ENCODE measurements around the gene CYP4F2. TPM values are rescaled to one million over a fixed set of nuclear protein-coding genes. Genes with fewer than 3 reads are reported as not detected.
A peak's percentile ranks its signal among the peaks of the same experiment; 100 is the strongest.
"Not testable (repeated sequence)": the region's sequence is repeated elsewhere in the genome, so short reads cannot be mapped to it uniquely, and the experiment has no call there.

Gene CYP4F2
- total and polyA plus RNA-seq, 12 donors: not detected

DNA sequence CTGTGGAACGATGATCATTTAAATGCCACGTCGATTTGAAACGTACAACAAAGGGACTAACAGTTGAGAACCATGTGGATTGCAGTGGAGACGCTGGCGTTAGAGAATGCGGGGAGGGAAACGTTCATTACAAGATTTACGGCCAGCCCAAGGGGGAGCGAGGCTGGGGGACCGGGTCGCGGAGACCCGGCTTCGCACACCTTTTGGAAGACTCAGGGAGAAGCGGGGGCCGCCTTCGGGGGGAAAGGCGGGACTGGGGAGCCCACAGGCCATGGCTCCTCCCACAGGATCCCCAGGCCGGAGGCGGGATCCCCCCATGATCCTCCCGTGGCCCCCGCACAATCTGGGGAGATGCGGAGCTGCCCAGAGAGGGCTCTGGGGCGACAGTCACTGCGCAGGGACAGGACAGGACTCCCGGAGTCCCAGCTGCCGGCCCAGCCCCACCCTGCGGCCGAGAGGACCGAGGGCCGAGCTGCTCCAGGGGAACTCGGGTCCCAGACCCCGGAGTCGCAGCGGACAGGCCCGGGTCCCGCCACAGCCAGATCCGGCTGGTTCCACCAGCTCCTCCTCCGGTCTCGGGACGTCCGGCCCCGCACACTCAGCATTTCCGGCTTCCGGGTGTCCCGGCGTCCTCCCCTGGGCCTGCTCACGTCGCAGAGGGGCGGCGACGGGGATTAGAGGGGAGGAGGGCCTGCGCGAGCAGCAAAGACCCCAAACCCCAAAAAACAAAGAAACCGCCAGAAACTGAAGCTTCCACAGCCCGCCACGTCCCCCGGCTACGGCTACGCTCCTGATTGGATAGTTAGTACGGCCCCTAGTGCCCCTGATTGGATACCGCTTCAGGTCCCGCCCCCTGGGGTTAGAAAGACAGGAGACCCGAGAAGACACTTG lies 61.3 kb downstream of the CYP4F2 start:
- H3K27ac ChIP-seq: peak overlapping the region; percentile 90 to 98 (median 95)
- 0 to 1% (median 0%) methylated on average over 19 to 65 of the region's 65 CpGs for WGBS, 4 donors
- no peaks in the 10 kb centered on the region for H3K27me3 ChIP-seq
- no peaks in the 10 kb centered on the region for H3K4me1 ChIP-seq (replicated peaks in 1 of 2)
- intact Hi-C loops (cut with DNase I): no loop called here
- H3K9me3 ChIP-seq (replicated peaks in 1 of 3): no peaks in the 10 kb centered on the region
- no peaks in the 10 kb centered on the region for H3K36me3 ChIP-seq (replicated peaks in 1 of 2)
- peak; percentile 95 to 98 (median 98) for DNase-seq
- peak overlapping the region; percentile 34 to 93 (median 79) for H3K4me3 ChIP-seq
- TF ChIP-seq, protein P1, sequence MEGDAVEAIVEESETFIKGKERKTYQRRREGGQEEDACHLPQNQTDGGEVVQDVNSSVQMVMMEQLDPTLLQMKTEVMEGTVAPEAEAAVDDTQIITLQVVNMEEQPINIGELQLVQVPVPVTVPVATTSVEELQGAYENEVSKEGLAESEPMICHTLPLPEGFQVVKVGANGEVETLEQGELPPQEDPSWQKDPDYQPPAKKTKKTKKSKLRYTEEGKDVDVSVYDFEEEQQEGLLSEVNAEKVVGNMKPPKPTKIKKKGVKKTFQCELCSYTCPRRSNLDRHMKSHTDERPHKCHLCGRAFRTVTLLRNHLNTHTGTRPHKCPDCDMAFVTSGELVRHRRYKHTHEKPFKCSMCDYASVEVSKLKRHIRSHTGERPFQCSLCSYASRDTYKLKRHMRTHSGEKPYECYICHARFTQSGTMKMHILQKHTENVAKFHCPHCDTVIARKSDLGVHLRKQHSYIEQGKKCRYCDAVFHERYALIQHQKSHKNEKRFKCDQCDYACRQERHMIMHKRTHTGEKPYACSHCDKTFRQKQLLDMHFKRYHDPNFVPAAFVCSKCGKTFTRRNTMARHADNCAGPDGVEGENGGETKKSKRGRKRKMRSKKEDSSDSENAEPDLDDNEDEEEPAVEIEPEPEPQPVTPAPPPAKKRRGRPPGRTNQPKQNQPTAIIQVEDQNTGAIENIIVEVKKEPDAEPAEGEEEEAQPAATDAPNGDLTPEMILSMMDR (IDR thresholded peaks at IDR 0.05): no peak
- peak; percentile 73 to 75 for TF ChIP-seq POLR2A (IDR thresholded peaks at IDR 0.05)

DNA sequence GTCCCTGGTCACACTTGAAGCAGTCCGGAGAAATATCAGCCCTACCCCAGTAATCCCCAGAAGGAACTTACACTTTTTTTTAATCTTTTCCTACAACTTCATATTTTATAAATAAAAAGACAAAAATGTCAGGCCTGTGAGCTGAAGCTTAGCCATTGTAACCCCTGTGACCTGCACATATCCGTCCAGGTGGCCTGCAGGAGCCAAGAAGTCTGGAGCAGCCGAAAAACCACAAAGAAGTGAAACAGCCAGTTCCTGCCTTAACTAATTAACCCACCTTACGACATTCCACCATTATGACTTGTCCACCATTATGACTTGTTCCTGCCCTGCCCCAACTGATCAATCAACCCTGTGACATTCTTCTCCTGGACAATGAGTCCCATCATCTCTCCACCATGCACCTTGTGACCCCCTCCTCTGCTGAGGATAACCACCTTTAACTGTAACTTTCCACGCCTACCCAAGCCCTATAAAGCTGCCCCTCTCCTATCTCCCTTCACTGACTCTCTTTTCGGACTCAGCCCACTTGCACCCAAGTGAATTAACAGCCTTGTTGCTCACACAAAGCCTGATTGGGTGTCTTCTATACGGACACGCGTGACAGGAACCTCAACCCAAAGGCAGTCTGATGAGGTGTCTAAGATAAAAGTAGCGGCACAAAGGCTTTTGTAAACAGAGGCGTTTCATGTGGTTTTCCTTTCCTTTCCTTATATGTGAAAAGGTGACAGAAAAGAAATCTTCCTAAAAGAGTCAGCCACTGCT lies 62.1 kb downstream of the CYP4F2 start:
- 39 to 44% (median 41%) methylated on average over 11 of the region's 11 CpGs for WGBS, 4 donors

DNA sequence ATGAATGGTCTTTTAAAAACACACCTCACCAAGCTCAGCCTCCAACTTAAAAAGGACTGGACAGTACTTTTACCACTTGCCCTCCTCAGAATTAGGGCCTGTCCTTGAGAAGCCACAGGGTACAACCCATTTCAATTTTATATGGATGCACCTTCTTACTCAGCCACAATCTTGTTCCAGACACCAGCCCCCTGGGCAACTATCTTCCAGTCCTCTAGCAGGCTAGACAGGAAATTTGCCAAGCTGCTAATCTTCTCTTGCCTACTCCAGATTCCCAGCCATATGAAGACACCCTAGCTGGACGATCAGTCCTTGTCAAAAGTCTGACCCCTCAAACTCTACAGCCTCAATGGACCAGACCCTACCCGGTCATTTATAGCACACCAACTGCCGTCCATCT lies 63.6 kb downstream of the CYP4F2 start:
- WGBS, 4 donors: 84 to 93% (median 90%) methylated on average over 3 of the region's 3 CpGs

More for the DNA sequence above, 62.1 kb downstream of the CYP4F2 start:
- H3K4me3 ChIP-seq: peak overlapping the region in 1 of 4 donors; percentile 74
- H3K36me3 ChIP-seq (replicated peaks in 1 of 2); intact Hi-C loops (cut with DNase I); H3K27me3 ChIP-seq; H3K9me3 ChIP-seq (replicated peaks in 1 of 3); H3K4me1 ChIP-seq (replicated peaks in 1 of 2): not testable (repeated sequence)
- peak in 1 of 7 donors; percentile 21 for DNase-seq
- H3K27ac ChIP-seq: peak overlapping the region in 4 of 5 donors; percentile 90 to 98 (median 94)

GRCh38 chr19:15831626-15832025 lies 66.2 kb downstream of the CYP4F2 start:
- TF ChIP-seq POLR2A (IDR thresholded peaks at IDR 0.05): no peak
- TF ChIP-seq, protein P1 (IDR thresholded peaks at IDR 0.05): no peak
- Histone ChIP-seq H3K27ac (no peak overlapping the region), H3K9me3 (replicated peaks in 1 of 3) (no peaks in the 10 kb centered on the region), H3K36me3 (replicated peaks in 1 of 2) (no peaks in the 10 kb centered on the region), H3K4me1 (replicated peaks in 1 of 2) (no peaks in the 10 kb centered on the region), H3K4me3 (no peak overlapping the region), H3K27me3 (no peaks in the 10 kb centered on the region)
- DNase-seq: no peak
- 63 to 76% (median 69%) methylated on average over 5 of the region's 5 CpGs for WGBS, 4 donors
- intact Hi-C loops (cut with DNase I): no loop called here

More for the DNA sequence above, 63.6 kb downstream of the CYP4F2 start:
- DNase-seq; H3K27ac ChIP-seq; H3K4me3 ChIP-seq; H3K9me3 ChIP-seq (replicated peaks in 1 of 3); H3K4me1 ChIP-seq (replicated peaks in 1 of 2); H3K27me3 ChIP-seq; H3K36me3 ChIP-seq (replicated peaks in 1 of 2); intact Hi-C loops (cut with DNase I): not testable (repeated sequence)

GRCh38 chr19:15829786-15830185 lies 68.1 kb downstream of the CYP4F2 start:
- H3K36me3 ChIP-seq (replicated peaks in 1 of 2): no peaks in the 10 kb centered on the region
- H3K4me1 ChIP-seq (replicated peaks in 1 of 2): no peaks in the 10 kb centered on the region
- WGBS, 4 donors: 73 to 85% (median 79%) methylated on average over 8 of the region's 8 CpGs
- TF ChIP-seq POLR2A (IDR thresholded peaks at IDR 0.05): no peak
- TF ChIP-seq, protein P1 (IDR thresholded peaks at IDR 0.05): no peak
- no peak overlapping the region for H3K4me3 ChIP-seq
- no peak overlapping the region for H3K27ac ChIP-seq
- intact Hi-C loops (cut with DNase I): no loop called here
- DNase-seq: no peak
- no peaks in the 10 kb centered on the region for H3K27me3 ChIP-seq
- no peaks in the 10 kb centered on the region for H3K9me3 ChIP-seq (replicated peaks in 1 of 3)
